ENCODE results near the gene ALG13.
"Not testable (repeated sequence)": the region's sequence is repeated elsewhere in the genome, so short reads cannot be mapped to it uniquely, and the experiment has no call there.

Gene ALG13

GRCh38 chrX:111759686-111760085 is 78.7 kb downstream of the ALG13 start:
- DNase-seq = no peak

DNA sequence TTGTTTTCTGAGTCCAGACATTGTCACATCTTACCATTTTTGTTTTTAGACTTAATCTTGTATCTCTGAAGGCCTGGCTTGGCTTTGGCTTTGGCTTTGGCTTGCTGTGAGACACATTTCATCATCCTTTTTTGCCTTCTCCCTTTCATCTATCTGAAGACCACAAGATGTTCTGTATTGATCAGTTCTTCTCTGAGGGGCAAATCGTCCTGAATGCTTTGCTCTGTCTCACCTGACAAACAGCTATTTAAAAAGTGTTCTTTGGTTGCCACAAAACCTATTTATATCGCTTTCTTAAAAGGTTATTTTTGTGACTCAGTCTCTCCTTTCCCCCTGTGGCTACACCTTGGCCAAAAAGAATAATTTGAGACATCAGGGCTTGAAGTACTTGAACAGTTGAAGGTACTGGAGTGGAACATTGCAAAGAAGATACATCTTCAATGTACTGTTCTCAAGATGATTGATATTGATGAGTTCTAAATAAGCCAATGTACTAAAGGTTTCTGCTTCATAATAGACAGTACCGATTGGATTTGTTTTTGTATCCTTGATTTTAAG is 80.7 kb downstream of the ALG13 start:
- no peak for DNase-seq

DNA sequence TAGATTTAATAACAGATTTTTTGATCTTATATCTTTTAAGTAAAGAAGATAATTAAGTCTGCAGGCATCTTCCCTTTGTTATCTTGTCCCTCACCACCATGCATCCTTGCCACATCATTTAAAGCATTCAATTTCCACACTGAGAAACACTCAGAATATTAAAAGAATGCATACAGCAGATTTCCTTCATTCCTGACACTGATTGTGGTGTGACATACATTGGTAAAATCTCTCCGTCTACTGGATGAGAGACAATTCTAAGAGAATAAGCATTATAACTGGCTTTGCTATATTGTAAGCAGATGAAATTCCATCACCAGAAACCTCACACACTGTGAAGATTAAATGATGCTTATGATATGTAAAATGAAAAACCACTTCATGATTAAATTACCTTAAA is 97.6 kb downstream of the ALG13 start:
- no peak for DNase-seq

GRCh38 chrX:111779582-111779981 is 98.6 kb downstream of the ALG13 start:
- no peak for DNase-seq

DNA sequence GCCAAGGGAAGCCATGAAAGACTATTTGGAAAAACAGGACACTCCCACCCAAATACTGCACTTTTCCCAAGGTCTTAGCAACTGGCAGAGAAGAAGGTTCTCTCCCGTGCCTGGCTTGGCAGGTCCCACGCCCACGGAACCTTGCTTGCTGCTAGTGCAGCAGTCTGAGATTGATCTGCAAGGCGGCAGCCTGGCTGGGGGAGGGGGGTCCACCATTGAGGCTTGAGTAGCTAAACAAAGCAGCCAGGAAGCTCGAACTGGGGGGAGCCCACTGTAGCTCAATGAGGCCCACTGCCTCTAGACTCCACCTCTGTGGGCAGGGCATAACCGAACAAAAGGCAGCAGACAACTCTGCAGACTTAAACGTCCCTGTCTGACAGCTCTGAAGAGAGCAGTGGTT is 103.7 kb downstream of the ALG13 start:
- DNase-seq = no peak

GRCh38 chrX:111790054-111790453 is 109.1 kb downstream of the ALG13 start:
- DNase-seq = not testable (repeated sequence)

All from T-helper 2 cell (primary cell).